A549 (cell line): ENCODE measurements around the gene KRTAP10-8.

Source experiments
- KDM5A ChIP-seq: fragments of 200-600 bp; sonication (generic); IDR thresholded peaks from 2 replicates; pipeline ENCODE4 v1.6.1; 2016; ENCODE audit warnings: antibody characterized with exemption, mild to moderate bottlenecking
- MAFK ChIP-seq: fragments of 450-650 bp; IDR thresholded peaks from 2 replicates; pipeline ENCODE4 v1.6.1; 2014; ENCODE audit not compliant: partially characterized antibody
- TF ChIP-seq, protein P1 (sequence below): fragments of >200 bp; sonication (Bioruptor Twin); formaldehyde crosslinking; IDR thresholded peaks from 3 replicates; pipeline ENCODE4 v1.5.1; 2016

DNA sequence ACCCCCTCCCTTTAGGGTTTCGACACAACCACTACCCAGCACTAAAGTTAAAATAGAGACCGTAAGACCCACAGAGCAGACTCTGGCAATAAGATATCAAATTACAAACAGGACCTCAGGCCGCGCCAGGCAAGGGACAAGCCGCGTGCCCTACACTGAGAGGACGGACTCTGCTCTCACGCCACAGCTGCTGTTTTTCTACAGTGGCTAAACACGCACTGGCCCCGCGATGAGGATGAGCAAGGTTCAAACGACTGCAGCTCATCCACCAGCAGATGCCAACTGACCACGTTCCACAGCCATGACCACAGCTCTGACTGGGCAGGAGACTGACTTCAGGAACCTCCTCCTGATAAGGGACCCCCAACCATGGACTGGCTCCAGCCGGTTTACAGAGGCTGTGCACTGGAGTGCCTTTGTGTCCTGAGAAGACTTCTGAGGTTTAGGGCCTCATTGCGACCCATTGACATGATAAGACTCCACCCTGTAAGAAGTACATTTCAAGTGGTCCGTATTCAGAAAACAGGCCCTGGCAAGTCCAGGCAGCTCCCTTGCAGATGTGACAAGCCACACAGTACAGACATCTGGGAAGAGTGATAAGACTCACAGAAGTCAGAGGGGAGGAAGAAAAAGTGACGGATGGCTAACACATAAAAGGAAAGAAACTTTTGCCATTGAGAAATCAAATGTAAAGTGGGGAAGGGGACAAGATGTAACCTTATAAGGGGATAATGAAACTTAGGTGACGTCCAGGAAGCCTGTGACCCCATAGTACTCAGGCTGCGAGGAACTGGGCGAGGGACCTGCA lies 18.1 kb upstream of the KRTAP10-8 start:
- TF ChIP-seq, protein P1, sequence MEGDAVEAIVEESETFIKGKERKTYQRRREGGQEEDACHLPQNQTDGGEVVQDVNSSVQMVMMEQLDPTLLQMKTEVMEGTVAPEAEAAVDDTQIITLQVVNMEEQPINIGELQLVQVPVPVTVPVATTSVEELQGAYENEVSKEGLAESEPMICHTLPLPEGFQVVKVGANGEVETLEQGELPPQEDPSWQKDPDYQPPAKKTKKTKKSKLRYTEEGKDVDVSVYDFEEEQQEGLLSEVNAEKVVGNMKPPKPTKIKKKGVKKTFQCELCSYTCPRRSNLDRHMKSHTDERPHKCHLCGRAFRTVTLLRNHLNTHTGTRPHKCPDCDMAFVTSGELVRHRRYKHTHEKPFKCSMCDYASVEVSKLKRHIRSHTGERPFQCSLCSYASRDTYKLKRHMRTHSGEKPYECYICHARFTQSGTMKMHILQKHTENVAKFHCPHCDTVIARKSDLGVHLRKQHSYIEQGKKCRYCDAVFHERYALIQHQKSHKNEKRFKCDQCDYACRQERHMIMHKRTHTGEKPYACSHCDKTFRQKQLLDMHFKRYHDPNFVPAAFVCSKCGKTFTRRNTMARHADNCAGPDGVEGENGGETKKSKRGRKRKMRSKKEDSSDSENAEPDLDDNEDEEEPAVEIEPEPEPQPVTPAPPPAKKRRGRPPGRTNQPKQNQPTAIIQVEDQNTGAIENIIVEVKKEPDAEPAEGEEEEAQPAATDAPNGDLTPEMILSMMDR = no peak
- no peak for TF ChIP-seq MAFK
- no peak for TF ChIP-seq KDM5A
